Stimulated activated CD4-positive, alpha-beta T cell treated with anti-CD3 and anti-CD28 coated beads, TNF-alpha, amount 100 ng/mL, for 4 hours (primary cell): ENCODE data around the gene CFB.

Source experiments
- DNase-seq, 3 experiments: peaks; one replicate each; pipeline ENCODE4 v3.0.0-alpha.2; 2020; ENCODE audit warnings: low read depth in 3 of 3

Gene CFB

GRCh38 chr6:31948753-31949413, 3.0 kb downstream of the CFB start:
- no peak for DNase-seq

GRCh38 chr6:31949926-31950548, 4.1 kb downstream of the CFB start:
- DNase-seq, result no peak

- DNase-seq, result no peak
These were observed 6.4 kb downstream of the CFB start for GRCh38 chr6:31952140-31952805.

- no peak for DNase-seq
These were observed 7.0 kb downstream of the CFB start for GRCh38 chr6:31952890-31953289.

GRCh38 chr6:31954511-31954910, 8.6 kb downstream of the CFB start:
- no peak for DNase-seq

GRCh38 chr6:31956796-31957195, 10.9 kb downstream of the CFB start:
- no peak for DNase-seq

- DNase-seq, result no peak
These were observed 12.5 kb downstream of the CFB start for GRCh38 chr6:31958412-31958740.

GRCh38 chr6:31958741-31959739, 13.1 kb downstream of the CFB start, which contains the start of the genes NELFE and SKIC2:
Gene NELFE, minus strand, starts transcription at chr6:31958971. Its CDS starts 525 bp downstream, at chr6:31958446.
Gene SKIC2, plus strand, starts transcription at chr6:31959175. Its CDS starts 18 bp downstream, at chr6:31959193.
- peak; percentile 93 to 97 (median 95) for DNase-seq

GRCh38 chr6:31961616-31962015, 15.7 kb downstream of the CFB start:
- no peak for DNase-seq

GRCh38 chr6:31963921-31964320, 18.0 kb downstream of the CFB start:
- DNase-seq, result no peak

GRCh38 chr6:31965700-31966099, 19.8 kb downstream of the CFB start:
- DNase-seq, result no peak

- no peak for DNase-seq
These were observed 20.6 kb downstream of the CFB start for GRCh38 chr6:31966506-31966905.

- no peak for DNase-seq
These were observed 21.4 kb downstream of the CFB start for GRCh38 chr6:31966997-31967925.

GRCh38 chr6:31967926-31968320, 22.0 kb downstream of the CFB start:
- DNase-seq, result no peak

GRCh38 chr6:31968326-31968725, 22.4 kb downstream of the CFB start:
- DNase-seq, result no peak

GRCh38 chr6:31968791-31969711, 23.2 kb downstream of the CFB start:
- DNase-seq, result no peak

- no peak for DNase-seq
These were observed 24.1 kb downstream of the CFB start for GRCh38 chr6:31969712-31970603.

GRCh38 chr6:31970604-31971271, 24.8 kb downstream of the CFB start:
- no peak for DNase-seq
